HepG2 (cell line): ENCODE measurements around the gene CRY1. TPM values are rescaled to one million over a fixed set of nuclear protein-coding genes. Genes with fewer than 3 reads are reported as not detected.
A peak's percentile ranks its signal among the peaks of the same experiment; 100 is the strongest.

Experiments used
- AGO2 ChIP-seq: fragments of 200-400 bp; formaldehyde crosslinking; optimal IDR thresholded peaks from 2 replicates; pipeline ENCODE3; 2017; ENCODE audit warnings: mild to moderate bottlenecking, low read depth, low read length, moderate library complexity
- ARID2 ChIP-seq: sonication (generic); formaldehyde crosslinking; IDR thresholded peaks from 2 replicates; pipeline ENCODE4 v1.8.1; 2022; ENCODE audit warnings: mild to moderate bottlenecking, missing genetic modification reagents, borderline replicate concordance
- FOXA1 ChIP-seq, 2 experiments: fragments of 450-650 bp in 1 of 2; sonication (generic) in 1 of 2; formaldehyde crosslinking in 1 of 2; IDR thresholded peaks; 2 replicates each; pipeline versions ENCODE4 v1.4.0 to v1.6.1; 2016 to 2020; ENCODE audit warnings: missing genetic modification reagents in 1 of 2
- HHEX ChIP-seq: IDR thresholded peaks from 2 replicates; pipeline ENCODE4 v1.6.1; 2016; ENCODE audit warnings: control low read depth
- HNF4A ChIP-seq: sonication (generic); formaldehyde crosslinking; IDR thresholded peaks from 2 replicates; pipeline ENCODE4 v1.4.0; 2020; ENCODE audit warnings: missing genetic modification reagents
- IRF2 ChIP-seq: IDR thresholded peaks from 2 replicates; pipeline ENCODE4 v1.6.1; 2018; ENCODE audit warnings: missing genetic modification reagents, missing compliant biosample characterization
- RFXAP ChIP-seq: sonication (generic); formaldehyde crosslinking; IDR thresholded peaks from 2 replicates; pipeline ENCODE4 v1.4.0; 2020; ENCODE audit warnings: missing genetic modification reagents, borderline replicate concordance
- SMAD1 ChIP-seq: sonication (generic); formaldehyde crosslinking; IDR thresholded peaks from 2 replicates; pipeline ENCODE4 v1.4.0; 2020; ENCODE audit warnings: missing genetic modification reagents, low read depth, mild to moderate bottlenecking, borderline replicate concordance
- SRSF9 ChIP-seq: fragments of 200-400 bp; formaldehyde crosslinking; IDR thresholded peaks from 2 replicates; pipeline ENCODE4 v1.6.1; 2018; ENCODE audit warnings: borderline replicate concordance, mild to moderate bottlenecking, low read depth, low read length; ENCODE audit not compliant: insufficient read depth, poor library complexity, severe bottlenecking
- STAT5B ChIP-seq: sonication (generic); formaldehyde crosslinking; IDR thresholded peaks from 2 replicates; pipeline ENCODE4 v1.4.0; 2020; ENCODE audit warnings: missing genetic modification reagents
- TCF7 ChIP-seq: sonication (generic); IDR thresholded peaks from 2 replicates; pipeline ENCODE4 v1.6.1; 2016; ENCODE audit warnings: antibody characterized with exemption, low read depth
- ZHX1 ChIP-seq: sonication (generic); formaldehyde crosslinking; IDR thresholded peaks from 2 replicates; pipeline ENCODE4 v1.8.1; 2022; ENCODE audit warnings: low read depth, mild to moderate bottlenecking, missing genetic modification reagents
- ZMYM4 ChIP-seq: sonication (generic); formaldehyde crosslinking; IDR thresholded peaks from 2 replicates; pipeline ENCODE4 v1.8.1; 2023; ENCODE audit warnings: mild to moderate bottlenecking, missing genetic modification reagents
- ZNF101 ChIP-seq: sonication (generic); formaldehyde crosslinking; IDR thresholded peaks from 2 replicates; pipeline ENCODE4 v1.4.0; 2020; ENCODE audit warnings: mild to moderate bottlenecking, low read depth, missing genetic modification reagents, borderline replicate concordance
- ZNF333 ChIP-seq: sonication (generic); formaldehyde crosslinking; IDR thresholded peaks from 2 replicates; pipeline ENCODE4 v1.4.0; 2020; ENCODE audit warnings: mild to moderate bottlenecking, missing genetic modification reagents, borderline replicate concordance
- ZNF513 ChIP-seq: sonication (generic); formaldehyde crosslinking; conservative IDR thresholded peaks from 2 replicates; pipeline ENCODE4 v1.5.0; 2020; ENCODE audit warnings: missing genetic modification reagents
- ZNF567 ChIP-seq: sonication (generic); formaldehyde crosslinking; IDR thresholded peaks from 2 replicates; pipeline ENCODE4 v1.8.1; 2023; ENCODE audit warnings: mild to moderate bottlenecking, missing genetic modification reagents, borderline replicate concordance
- ZSCAN20 ChIP-seq: sonication (generic); formaldehyde crosslinking; IDR thresholded peaks from 2 replicates; pipeline ENCODE4 v1.4.0; 2020; ENCODE audit warnings: missing genetic modification reagents, mild to moderate bottlenecking, borderline replicate concordance
- polyA plus RNA-seq, 8 experiments: library from polyadenylated mRNA; depleted of rRNA in 3 of 8; stranded (reverse) in 7 of 8; unstranded in 1 of 8; fragments of >200 nt; fragmentation: Illumina TruSeq in 4 of 8; extraction: Trizol in 4 of 8; gene quantifications; 2 replicates each; pipeline versions ENCODE4 v1.2.1 to v1.2.3, GENCODE V29; 2011 to 2016; ENCODE audit warnings: low read depth in 4 of 8, missing spikeins in 1 of 8, mixed read lengths in 1 of 8; ENCODE audit not compliant: insufficient read depth in 1 of 8
- total RNA-seq, 5 experiments: library from RNA; depleted of rRNA; stranded (reverse); fragments of >200 nt; fragmentation: Illumina TruSeq; extraction: Trizol; gene quantifications; 2 replicates each; pipeline ENCODE4 v1.2.3, GENCODE V29; 2016; ENCODE audit warnings: low read depth in 1 of 5
- TF ChIP-seq, protein P1 (sequence below): sonication (generic); formaldehyde crosslinking; IDR thresholded peaks from 2 replicates; pipeline ENCODE4 v1.5.1; 2020; ENCODE audit warnings: mild to moderate bottlenecking, missing genetic modification reagents, moderate library complexity

Gene CRY1
- total and polyA plus RNA-seq, 2 of the 13 experiments (the other 11 are each of a cell fraction or from before 2014, with no cell fraction given): 11.4 to 13.9 TPM

DNA sequence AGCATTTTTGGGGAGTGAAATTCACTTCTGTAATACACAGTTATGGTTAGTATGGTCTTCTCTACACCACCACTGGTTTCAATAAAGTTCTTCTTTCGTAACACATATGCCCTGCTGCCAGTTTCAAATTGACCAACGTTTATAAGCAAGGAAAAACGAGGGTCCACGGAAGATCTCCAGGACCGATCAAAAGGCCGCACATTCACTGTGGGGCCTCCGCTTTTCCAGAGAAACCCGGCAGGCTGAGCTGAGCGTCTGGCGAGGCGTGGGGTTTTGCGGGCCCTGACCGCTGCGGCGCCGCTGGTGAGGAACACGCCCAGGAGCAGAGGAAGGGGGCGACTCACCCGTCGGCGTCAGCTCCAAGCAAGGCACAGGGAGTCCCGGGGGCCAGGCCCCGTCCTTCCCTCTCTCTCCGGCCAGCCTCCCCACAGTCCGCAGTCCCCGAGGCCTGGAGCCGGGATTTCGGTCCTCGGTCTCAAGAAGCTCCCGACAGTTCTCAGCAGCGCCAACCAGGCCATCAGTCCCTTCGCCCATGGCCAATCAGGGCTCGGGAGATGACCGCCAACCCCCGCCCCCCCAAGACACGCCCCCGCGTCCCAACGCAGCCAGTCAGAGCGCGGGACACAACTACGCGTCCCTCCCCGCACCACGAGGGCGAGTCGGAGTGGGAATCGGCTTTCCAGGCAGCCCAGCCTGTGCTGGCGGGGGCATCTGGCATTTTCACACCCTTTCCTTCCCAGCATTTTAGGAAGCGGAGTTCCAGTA is 106.5 kb downstream of the CRY1 start, which contains the start of gene MTERF2 (continued):
- TF ChIP-seq RFXAP: peak; percentile 81; the same call in 1 of the 2 replicates
- TF ChIP-seq, protein P1, sequence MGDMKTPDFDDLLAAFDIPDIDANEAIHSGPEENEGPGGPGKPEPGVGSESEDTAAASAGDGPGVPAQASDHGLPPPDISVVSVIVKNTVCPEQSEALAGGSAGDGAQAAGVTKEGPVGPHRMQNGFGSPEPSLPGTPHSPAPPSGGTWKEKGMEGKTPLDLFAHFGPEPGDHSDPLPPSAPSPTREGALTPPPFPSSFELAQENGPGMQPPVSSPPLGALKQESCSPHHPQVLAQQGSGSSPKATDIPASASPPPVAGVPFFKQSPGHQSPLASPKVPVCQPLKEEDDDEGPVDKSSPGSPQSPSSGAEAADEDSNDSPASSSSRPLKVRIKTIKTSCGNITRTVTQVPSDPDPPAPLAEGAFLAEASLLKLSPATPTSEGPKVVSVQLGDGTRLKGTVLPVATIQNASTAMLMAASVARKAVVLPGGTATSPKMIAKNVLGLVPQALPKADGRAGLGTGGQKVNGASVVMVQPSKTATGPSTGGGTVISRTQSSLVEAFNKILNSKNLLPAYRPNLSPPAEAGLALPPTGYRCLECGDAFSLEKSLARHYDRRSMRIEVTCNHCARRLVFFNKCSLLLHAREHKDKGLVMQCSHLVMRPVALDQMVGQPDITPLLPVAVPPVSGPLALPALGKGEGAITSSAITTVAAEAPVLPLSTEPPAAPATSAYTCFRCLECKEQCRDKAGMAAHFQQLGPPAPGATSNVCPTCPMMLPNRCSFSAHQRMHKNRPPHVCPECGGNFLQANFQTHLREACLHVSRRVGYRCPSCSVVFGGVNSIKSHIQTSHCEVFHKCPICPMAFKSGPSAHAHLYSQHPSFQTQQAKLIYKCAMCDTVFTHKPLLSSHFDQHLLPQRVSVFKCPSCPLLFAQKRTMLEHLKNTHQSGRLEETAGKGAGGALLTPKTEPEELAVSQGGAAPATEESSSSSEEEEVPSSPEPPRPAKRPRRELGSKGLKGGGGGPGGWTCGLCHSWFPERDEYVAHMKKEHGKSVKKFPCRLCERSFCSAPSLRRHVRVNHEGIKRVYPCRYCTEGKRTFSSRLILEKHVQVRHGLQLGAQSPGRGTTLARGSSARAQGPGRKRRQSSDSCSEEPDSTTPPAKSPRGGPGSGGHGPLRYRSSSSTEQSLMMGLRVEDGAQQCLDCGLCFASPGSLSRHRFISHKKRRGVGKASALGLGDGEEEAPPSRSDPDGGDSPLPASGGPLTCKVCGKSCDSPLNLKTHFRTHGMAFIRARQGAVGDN: peak; percentile 93
- peak; percentile 92 for TF ChIP-seq ZMYM4 (CRISPR knock-in tag)
- TF ChIP-seq SMAD1 (CRISPR knock-in tag): no peak
- no peak for TF ChIP-seq ZSCAN20 (CRISPR knock-in tag)
- TF ChIP-seq FOXA1 (IDR thresholded peaks at IDR 0.05): no peak
- no peak for TF ChIP-seq FOXA1 (CRISPR knock-in tag; IDR thresholded peaks at IDR 0.05)
- no peak for TF ChIP-seq ZNF567 (CRISPR knock-in tag)
- no peak for TF ChIP-seq ZNF333 (CRISPR knock-in tag)
- TF ChIP-seq HHEX (CRISPR knock-in tag): no peak
- TF ChIP-seq TCF7: no peak
- no peak for TF ChIP-seq ARID2 (CRISPR knock-in tag)
- 0 out of 2 replicates have a peak, but pooled peaks have one; percentile 63 for TF ChIP-seq ZHX1 (CRISPR knock-in tag)
- no peak for TF ChIP-seq SRSF9
- TF ChIP-seq ZNF513 (CRISPR knock-in tag): no peak
- peak; percentile 74 for TF ChIP-seq AGO2
- TF ChIP-seq IRF2 (CRISPR knock-in tag): 0 out of 2 replicates have a peak, but pooled peaks have one; percentile 20
- 0 out of 2 replicates have a peak, but pooled peaks have one; percentile 49 for TF ChIP-seq ZNF101 (CRISPR knock-in tag)
- peak; percentile 11; the same call in 1 of the 2 replicates for TF ChIP-seq HNF4A (CRISPR knock-in tag)
- no peak for TF ChIP-seq STAT5B
